A549 (cell line): ENCODE results near the gene ZNF274.
"Not testable (repeated sequence)": the region's sequence is repeated elsewhere in the genome, so short reads cannot be mapped to it uniquely, and the experiment has no call there.

Experiments used
- CHD2 ChIP-seq: fragments of 150-350 bp; IDR thresholded peaks from 2 replicates; pipeline ENCODE4 v1.6.1; 2014; ENCODE audit warnings: low read length; ENCODE audit not compliant: partially characterized antibody
- MYC ChIP-seq: IDR thresholded peaks from 2 replicates; pipeline ENCODE4 v1.6.1; 2012; ENCODE audit warnings: mild to moderate bottlenecking, inconsistent platforms, low read length, improper control_type of control experiment, borderline replicate concordance
- POLR2A ChIP-seq: IDR thresholded peaks from 2 replicates; pipeline ENCODE4 v1.6.1; 2012; ENCODE audit warnings: mild to moderate bottlenecking, low read length
- RAD21 ChIP-seq, 2 experiments: fragments of >200 bp in 1 of 2; sonication (Bioruptor Twin) in 1 of 2; formaldehyde crosslinking in 1 of 2; IDR thresholded peaks in 1 of 2; conservative IDR thresholded peaks in 1 of 2; 2 replicates in 1 of 2; 3 replicates in 1 of 2; pipeline ENCODE4 v1.6.1; 2012 to 2018; ENCODE audit warnings: inconsistent platforms in 1 of 2
- RFX5 ChIP-seq: fragments of 450-650 bp; IDR thresholded peaks from 2 replicates; pipeline ENCODE4 v1.7.1; 2014; ENCODE audit warnings: antibody characterized with exemption, mild to moderate bottlenecking, moderate library complexity
- RNF2 ChIP-seq: fragments of 200-600 bp; sonication (generic); IDR thresholded peaks from 2 replicates; pipeline ENCODE4 v1.6.1; 2016; ENCODE audit warnings: low read depth, mild to moderate bottlenecking, antibody characterized with exemption, moderate library complexity, borderline replicate concordance
- TF ChIP-seq, protein P1 (sequence below): IDR thresholded peaks from 2 replicates; pipeline ENCODE4 v1.6.1; 2012; ENCODE audit warnings: low read depth, borderline replicate concordance
- TF ChIP-seq, protein P2 (sequence below): fragments of >200 bp; sonication (Bioruptor Twin); formaldehyde crosslinking; IDR thresholded peaks from 3 replicates; pipeline ENCODE4 v1.5.1; 2016
- TF ChIP-seq, protein P3 (sequence below): fragments of 450-650 bp; IDR thresholded peaks from 2 replicates; pipeline ENCODE4 v1.6.1; 2014; ENCODE audit warnings: antibody characterized with exemption
- TF ChIP-seq, protein P4 (sequence below): fragments of 200-600 bp; sonication (generic); IDR thresholded peaks from 2 replicates; pipeline ENCODE4 v1.6.1; 2016; ENCODE audit warnings: antibody characterized with exemption, mild to moderate bottlenecking, moderate library complexity

DNA sequence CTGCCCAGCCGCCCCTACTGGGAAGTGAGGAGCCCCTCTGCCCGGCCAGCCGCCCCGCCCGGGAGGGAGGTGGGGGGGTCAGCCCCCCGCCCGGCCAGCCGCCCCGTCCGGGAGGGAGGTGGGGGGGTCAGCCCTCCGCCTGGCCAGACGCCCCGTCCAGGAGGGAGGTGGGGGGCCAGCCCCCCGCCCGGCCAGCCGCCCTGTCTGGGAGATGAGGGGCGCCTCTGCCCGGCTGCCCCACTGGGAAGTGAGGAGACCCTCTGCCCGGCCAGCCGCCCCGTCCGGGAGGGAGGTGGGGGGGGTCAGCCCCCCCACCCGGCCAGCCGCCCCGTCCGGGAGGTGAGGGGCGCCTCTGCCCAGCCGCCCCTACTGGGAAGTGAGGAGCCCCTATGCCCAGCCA, 35.4 kb upstream of the ZNF274 start:
- TF ChIP-seq RFX5; POLR2A; RNF2; CHD2; RAD21 (conservative IDR thresholded peaks at IDR 0.05 in 1 of 2, IDR thresholded peaks at IDR 0.05 in 1 of 2); MYC: not testable (repeated sequence)
- TF ChIP-seq, protein P1, sequence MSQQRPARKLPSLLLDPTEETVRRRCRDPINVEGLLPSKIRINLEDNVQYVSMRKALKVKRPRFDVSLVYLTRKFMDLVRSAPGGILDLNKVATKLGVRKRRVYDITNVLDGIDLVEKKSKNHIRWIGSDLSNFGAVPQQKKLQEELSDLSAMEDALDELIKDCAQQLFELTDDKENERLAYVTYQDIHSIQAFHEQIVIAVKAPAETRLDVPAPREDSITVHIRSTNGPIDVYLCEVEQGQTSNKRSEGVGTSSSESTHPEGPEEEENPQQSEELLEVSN: not testable (repeated sequence)
- TF ChIP-seq, protein P2, sequence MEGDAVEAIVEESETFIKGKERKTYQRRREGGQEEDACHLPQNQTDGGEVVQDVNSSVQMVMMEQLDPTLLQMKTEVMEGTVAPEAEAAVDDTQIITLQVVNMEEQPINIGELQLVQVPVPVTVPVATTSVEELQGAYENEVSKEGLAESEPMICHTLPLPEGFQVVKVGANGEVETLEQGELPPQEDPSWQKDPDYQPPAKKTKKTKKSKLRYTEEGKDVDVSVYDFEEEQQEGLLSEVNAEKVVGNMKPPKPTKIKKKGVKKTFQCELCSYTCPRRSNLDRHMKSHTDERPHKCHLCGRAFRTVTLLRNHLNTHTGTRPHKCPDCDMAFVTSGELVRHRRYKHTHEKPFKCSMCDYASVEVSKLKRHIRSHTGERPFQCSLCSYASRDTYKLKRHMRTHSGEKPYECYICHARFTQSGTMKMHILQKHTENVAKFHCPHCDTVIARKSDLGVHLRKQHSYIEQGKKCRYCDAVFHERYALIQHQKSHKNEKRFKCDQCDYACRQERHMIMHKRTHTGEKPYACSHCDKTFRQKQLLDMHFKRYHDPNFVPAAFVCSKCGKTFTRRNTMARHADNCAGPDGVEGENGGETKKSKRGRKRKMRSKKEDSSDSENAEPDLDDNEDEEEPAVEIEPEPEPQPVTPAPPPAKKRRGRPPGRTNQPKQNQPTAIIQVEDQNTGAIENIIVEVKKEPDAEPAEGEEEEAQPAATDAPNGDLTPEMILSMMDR: not testable (repeated sequence)
- TF ChIP-seq, protein P3, sequence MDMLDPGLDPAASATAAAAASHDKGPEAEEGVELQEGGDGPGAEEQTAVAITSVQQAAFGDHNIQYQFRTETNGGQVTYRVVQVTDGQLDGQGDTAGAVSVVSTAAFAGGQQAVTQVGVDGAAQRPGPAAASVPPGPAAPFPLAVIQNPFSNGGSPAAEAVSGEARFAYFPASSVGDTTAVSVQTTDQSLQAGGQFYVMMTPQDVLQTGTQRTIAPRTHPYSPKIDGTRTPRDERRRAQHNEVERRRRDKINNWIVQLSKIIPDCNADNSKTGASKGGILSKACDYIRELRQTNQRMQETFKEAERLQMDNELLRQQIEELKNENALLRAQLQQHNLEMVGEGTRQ: not testable (repeated sequence)
- TF ChIP-seq, protein P4, sequence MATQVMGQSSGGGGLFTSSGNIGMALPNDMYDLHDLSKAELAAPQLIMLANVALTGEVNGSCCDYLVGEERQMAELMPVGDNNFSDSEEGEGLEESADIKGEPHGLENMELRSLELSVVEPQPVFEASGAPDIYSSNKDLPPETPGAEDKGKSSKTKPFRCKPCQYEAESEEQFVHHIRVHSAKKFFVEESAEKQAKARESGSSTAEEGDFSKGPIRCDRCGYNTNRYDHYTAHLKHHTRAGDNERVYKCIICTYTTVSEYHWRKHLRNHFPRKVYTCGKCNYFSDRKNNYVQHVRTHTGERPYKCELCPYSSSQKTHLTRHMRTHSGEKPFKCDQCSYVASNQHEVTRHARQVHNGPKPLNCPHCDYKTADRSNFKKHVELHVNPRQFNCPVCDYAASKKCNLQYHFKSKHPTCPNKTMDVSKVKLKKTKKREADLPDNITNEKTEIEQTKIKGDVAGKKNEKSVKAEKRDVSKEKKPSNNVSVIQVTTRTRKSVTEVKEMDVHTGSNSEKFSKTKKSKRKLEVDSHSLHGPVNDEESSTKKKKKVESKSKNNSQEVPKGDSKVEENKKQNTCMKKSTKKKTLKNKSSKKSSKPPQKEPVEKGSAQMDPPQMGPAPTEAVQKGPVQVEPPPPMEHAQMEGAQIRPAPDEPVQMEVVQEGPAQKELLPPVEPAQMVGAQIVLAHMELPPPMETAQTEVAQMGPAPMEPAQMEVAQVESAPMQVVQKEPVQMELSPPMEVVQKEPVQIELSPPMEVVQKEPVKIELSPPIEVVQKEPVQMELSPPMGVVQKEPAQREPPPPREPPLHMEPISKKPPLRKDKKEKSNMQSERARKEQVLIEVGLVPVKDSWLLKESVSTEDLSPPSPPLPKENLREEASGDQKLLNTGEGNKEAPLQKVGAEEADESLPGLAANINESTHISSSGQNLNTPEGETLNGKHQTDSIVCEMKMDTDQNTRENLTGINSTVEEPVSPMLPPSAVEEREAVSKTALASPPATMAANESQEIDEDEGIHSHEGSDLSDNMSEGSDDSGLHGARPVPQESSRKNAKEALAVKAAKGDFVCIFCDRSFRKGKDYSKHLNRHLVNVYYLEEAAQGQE: not testable (repeated sequence)
